HPDE6-E6E7 (cell line): ENCODE results near the gene ADAMTSL4.
"Not testable (repeated sequence)": the region's sequence is repeated elsewhere in the genome, so short reads cannot be mapped to it uniquely, and the experiment has no call there.

ENCODE experiments used
- DNase-seq: peaks from one replicate; pipeline ENCODE4 v3.0.0; 2011; ENCODE audit warnings: missing footprints; ENCODE audit errors: extremely low spot score

ADAMTSL4 gene

DNA sequence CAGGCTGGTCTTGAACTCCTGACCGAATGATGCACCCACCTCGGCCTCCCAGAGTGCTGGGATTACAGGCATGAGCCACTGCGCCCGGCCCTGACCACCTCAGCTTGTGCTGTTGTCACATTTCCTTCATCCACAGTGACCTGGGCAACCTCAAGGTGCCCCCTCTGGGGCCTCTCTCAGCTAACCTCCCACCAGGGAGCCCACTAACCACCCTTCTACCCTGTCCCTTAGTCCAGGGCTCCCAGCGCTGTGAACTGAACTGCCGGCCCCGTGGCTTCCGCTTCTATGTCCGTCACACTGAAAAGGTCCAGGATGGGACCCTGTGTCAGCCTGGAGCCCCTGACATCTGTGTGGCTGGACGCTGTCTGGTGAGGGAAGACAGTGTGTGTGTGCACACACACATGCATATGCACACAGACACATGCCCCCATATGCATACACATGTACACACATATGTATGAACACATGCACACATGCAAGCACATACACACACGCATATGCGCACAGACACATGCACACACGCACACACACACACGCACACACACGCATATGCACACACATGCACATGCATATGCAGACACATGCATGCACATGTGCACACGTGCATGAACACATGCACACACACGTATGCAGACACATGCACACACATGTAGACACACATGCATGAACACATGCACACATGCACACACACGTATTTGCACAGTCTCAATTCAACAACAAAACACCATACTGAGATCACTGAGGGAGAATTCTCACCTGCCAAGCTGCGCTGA is 6.2 kb downstream of the ADAMTSL4 start:
- no peak for DNase-seq

DNA sequence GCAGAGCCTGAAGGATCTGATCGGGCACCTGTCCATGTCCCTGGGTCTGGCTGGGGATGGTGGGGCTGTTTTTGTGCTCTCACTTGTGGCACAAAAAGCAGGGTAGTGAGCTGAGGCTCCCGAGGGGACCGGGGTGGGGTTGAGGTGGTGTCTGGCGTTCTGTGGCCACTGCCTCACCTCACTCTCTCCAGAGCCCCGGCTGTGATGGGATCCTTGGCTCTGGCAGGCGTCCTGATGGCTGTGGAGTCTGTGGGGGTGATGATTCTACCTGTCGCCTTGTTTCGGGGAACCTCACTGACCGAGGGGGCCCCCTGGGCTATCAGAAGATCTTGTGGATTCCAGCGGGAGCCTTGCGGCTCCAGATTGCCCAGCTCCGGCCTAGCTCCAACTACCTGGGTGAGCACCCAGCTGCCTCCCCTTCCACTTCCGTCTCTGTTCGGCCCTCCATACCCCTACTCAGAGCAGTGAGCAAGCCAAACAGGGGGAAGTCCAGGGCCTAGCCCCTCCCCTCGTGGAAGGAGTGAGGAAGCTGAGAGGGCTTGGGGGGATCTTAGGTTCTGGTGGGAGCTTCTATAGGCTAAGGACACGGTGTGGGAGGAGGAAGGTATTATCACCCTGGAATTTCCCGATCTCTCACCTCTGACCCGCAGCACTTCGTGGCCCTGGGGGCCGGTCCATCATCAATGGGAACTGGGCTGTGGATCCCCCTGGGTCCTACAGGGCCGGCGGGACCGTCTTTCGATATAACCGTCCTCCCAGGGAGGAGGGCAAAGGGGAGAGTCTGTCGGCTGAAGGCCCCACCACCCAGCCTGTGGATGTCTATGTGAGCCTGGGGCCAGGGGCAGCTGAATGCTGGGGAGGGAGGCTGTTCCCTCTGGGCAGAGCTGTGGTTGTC is 7.0 kb downstream of the ADAMTSL4 start:
- DNase-seq: no peak

DNA sequence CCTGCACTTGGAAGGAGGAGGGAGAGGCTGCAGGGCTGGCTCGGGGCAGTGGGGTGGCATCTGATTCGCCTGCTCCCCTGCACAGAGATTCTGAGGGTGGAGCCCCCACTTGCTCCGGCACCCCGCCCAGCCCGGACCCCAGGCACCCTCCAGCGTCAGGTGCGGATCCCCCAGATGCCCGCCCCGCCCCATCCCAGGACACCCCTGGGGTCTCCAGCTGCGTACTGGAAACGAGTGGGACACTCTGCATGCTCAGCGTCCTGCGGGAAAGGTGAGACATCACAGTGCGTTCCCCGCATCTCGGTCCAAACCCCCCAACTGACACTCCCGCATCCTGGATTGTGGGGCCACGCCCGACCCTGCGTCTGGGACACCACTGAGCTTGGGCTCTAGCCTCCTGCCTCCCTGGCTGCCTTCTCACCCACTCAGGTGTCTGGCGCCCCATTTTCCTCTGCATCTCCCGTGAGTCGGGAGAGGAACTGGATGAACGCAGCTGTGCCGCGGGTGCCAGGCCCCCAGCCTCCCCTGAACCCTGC is 7.9 kb downstream of the ADAMTSL4 start:
- DNase-seq: no peak

GRCh38 chr1:150557813-150558212 is 8.6 kb downstream of the ADAMTSL4 start:
- no peak for DNase-seq

- DNase-seq: no peak
Observed at GRCh38 chr1:150558303-150558704, 9.1 kb downstream of the ADAMTSL4 start.

DNA sequence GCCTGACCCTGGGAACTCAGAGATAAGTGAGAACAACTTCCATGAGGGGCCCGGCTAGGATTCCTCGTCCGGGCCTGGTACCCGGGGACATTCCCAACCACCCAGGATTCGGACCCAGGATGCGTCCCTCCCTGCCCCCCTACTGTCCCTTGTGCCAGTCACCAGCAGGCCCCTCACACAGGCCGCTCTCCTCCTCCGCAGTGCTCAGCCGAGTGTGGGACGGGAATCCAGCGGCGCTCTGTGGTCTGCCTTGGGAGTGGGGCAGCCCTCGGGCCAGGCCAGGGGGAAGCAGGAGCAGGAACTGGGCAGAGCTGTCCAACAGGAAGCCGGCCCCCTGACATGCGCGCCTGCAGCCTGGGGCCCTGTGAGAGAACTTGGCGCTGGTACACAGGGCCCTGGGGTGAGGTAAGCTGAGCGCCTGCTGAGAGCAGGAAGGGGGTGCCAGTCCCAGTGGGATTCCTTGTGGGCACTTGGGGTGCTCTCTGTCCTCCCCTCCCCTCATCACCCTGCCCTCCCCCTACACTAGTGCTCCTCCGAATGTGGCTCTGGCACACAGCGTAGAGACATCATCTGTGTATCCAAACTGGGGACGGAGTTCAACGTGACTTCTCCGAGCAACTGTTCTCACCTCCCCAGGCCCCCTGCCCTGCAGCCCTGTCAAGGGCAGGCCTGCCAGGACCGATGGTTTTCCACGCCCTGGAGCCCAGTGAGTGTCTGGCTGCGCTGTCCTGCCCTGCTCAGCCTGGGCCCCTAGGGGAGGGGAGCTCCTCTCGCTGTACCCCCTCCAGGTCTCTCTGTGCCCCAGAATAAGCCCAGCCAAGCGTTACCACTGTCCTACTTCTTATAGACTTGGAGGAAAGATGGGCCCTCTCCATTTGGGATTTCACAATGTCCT is 9.8 kb downstream of the ADAMTSL4 start:
- no peak for DNase-seq

GRCh38 chr1:150559656-150560010 is 10.4 kb downstream of the ADAMTSL4 start:
- DNase-seq: no peak

GRCh38 chr1:150560011-150560438 is 10.8 kb downstream of the ADAMTSL4 start:
- no peak for DNase-seq

DNA sequence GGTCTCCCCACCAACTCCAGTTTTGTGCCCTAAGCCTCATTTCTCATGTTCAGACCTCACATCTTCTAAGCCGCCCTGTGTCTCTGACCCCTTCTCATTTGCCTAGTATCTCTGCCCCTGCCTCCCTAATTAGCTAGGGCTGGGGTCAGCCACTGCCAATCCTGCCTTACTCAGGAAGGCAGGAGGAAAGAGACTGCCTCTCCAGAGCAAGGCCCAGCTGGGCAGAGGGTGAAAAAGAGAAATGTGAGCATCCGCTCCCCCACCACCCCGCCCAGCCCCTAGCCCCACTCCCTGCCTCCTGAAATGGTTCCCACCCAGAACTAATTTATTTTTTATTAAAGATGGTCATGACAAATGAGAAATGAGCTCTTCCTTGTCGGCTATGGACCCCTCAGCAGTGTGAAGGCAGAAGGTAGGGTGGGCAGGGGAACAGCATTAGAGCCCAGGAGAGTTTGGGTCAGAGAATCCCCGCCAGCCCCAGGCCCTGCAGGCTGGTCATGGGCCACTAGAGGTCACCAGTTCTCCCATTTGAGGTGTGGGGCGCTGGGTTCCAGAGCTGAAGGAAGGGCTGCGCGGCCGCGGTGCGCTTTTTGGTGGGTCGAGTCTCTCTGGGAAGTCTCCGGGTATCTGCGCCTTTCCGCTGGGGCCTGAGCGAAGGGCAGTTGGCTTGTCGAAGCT is 11.5 kb downstream of the ADAMTSL4 start:
- DNase-seq: no peak

DNA sequence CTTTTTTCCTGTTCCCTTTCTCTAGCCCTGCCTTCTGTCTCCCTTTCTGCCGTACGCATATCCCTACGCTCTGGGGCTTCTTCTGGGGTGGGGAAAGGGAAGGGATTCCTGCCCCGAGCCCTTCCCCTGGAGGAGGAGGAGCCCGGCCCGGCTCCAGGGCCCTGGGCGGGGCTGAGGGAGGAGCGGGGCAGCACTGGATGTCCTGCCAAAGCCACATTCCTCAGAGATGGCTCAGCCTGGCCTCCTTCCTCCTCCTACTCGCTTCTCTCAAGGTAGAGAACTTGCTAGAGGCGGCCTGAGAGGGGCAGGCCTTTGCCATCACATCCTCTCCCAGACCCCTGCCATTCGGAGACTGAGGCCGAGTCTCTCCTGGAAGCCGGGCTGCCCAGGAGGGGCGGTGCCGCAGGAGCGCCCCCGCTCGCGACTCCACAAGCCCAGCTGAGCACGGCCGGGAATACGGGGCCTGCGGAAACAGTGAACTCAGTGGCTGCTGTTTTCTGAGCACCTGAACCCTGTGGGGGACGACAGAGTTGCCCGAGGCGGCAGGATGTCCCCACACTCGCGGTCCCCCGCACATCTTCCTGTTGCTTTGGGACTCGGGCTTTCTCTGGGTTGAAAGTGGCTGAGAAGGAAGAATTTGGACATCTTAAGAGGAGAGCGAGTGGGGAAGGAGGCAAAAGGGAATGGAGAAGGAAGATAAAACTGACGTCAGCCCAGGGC is 12.2 kb downstream of the ADAMTSL4 start:
- DNase-seq: peak; percentile 89

GRCh38 chr1:150561974-150562445 is 12.8 kb downstream of the ADAMTSL4 start:
- no peak for DNase-seq

GRCh38 chr1:150562446-150563339 is 13.5 kb downstream of the ADAMTSL4 start:
- no peak for DNase-seq

DNA sequence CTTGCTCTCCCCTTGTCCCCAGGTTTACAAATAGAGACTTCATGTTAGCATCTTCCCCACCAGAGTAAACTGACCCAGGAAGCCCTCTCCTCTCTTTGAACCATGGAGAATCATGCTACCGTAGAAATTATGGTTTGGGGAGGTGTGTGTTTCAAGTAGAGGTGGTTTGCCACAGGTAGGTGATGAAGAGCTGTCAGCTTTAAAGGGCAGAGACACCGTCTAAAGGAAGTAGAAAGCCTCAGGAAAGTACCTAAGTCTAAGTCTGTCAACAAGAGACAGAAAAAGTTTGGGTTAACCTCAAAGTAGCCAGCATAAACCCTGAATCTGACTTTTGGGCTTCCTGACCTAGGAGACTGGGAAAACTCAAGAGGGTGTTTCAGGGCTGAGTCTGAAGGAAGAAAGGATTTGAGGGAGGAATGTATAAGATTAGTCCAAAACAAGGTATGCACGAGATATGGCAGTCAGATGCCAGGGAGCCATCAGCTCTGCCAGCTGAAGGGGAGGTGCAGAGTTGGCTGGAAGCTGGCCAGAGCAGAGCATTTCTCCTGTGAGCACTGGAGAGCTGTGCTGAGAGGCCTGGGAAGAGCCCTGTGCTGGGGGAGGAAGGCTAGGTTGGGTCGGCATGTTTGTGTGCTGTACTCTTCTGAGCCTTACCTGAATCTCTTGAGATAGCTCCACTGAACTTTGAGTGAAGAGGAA is 14.3 kb downstream of the ADAMTSL4 start:
- DNase-seq: no peak

DNA sequence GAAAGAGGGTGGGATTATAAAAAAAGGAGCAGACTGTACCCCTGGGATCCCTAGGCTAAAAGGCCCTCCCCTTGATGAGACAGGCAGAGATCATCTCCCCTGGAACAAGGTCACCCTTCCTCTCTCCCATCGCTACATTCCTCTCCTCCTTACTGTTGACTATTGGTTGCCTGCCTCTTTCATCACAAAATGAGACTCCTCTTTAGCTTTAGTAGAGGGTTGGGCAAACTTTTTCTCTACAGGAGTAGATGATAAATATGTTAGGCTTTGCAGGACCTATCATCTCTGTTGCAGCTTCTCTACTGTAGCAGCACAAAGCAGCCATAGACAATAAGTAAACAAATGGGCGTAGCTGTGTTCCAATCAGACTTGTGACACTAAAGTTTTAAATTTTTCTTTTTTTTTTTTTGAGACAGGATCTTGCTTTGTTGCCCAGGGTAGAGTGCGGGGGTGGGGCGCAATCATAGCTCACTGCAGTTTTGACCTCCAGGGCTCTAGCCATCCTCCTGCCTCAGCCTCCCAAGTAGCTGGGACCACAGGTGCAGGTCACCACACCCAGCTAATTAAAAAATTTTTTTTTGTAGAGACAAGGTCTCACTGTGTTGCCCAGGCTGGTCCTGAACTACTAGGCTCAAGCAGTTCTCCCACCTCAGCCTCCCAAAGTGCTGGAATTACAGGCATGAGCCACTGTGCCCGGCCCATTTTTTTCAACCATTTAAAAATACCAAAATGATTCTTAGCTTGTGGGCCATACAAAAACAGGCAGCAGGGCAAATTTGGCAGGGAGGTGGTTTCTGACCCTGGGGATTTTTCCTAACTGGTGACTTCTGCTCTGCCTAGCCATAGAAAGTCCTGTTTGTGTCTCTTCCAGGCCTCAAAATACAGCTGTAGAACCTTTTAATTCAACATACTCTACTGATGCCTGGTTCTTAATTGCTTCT is 15.1 kb downstream of the ADAMTSL4 start:
- no peak for DNase-seq

GRCh38 chr1:150565240-150565991 is 16.2 kb downstream of the ADAMTSL4 start:
- DNase-seq: not testable (repeated sequence)

DNA sequence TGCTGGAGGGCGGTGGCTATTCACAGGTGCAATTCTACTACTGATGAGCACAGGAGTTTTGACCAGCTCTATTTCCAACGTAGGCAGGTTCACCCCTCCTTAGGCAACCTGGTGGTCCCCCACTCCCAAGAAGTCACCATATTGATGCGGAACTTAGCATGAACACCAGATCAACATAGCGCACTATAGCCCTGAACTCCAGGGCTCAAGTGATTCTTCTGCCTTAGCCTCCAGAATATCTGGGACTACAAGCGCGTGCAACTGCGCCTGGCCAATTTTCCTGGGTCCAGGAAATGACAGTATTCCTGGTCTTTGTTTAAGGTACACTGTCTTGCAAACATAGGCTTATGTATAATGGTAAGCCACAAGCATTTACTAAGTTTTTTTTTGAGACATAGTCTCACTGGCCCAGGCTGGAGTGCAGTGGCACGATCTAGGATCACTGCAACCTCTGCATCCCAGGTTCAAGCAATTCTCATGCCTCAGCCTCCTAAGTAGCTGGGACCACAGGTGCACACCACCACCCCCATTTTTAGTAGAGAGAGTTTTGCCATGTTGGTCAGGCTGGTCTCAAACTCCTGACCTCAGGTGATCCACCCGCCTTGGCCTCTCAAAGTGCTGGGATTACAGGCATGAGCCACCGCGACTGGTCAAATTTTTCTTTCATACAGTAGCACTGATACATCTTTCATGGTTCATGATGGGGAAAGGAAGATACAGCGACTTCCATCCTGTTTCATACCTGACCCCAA is 17.6 kb downstream of the ADAMTSL4 start:
- no peak for DNase-seq
